Dedifferentiated amniotic fluid mesenchymal stem cell (primary cell): Measurements from ENCODE around the gene TDRD10.

Source experiments
- DNase-seq: peaks from one replicate; pipeline ENCODE4 v3.0.0-alpha.2; 2016; ENCODE audit errors: extremely low spot score

The TDRD10 gene

DNA sequence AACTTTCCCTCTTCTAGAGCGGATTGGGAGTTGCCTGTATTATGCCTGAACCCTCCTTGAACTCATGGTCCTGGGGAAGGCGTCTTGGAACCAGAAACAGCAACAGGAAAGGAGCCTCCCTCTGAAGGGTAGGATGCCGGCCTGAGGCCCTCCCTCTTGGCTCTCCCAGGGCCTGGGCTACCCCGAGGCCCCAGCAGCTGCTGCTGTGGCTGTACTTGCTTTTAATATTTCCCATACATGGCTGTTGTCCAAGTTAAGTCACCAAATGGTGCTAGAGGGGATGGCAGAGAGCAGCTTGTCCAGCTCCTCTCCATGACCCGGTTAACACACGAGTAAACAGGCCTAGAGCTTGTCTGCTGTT lies 76.0 kb downstream of the TDRD10 start:
- DNase-seq = no peak

DNA sequence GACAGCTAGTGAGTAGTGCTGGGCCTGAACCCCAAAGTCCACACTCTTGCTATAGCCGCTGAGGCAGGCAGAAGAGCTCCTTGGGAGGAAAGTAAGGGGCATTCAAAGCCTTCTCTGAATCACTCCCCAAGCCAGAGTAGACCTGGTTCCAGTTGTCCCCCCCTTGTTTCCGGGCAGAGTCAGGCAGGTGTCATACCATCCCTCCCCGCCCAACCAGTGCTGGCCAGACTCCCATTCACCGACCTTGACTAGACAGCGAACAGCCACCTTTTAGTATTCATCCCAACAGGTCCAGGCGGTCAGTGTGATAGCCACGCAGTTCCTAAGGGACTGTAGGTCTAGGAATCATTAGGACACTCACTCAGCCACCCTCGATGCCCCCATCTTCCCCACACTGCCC lies 77.4 kb downstream of the TDRD10 start:
- no peak for DNase-seq

DNA sequence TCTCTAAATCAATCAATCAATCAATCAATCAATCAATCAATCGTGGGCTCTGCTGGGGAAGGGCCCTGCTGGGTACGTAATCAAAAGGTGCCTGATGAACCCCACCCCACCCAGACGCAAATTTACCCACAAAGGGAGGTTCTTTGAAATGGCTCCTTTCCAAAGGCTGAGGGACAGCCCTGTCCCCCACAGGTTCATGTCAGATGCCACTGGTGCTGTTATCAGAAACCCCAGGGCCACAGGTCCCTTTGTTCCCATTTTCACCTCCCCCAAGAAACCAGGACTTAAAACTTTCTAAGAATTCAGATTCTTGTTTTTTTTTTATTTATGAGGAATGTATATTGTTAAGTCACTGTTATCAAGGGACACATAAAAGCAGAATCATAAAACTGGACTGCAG lies 79.7 kb downstream of the TDRD10 start:
- DNase-seq = no peak

DNA sequence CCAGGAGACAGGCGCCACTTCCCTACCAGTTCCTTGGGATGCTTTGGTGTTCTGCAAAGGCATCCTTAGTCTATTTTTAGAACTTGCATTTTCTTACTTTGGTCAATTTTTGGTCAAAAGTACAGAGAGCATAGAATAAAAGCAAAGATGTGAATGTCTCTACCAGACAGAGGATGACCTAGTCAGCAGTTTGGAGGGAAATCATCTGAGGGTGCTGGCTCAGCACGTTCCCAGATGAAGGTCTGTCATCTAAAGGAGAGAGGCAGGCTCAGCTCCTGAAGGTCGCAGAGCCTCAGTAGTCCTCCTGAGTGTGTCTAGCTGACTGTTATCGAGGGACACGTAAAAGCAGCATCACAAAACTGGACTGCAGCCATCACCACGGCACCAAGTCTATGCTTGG lies 80.9 kb downstream of the TDRD10 start:
- DNase-seq = no peak

DNA sequence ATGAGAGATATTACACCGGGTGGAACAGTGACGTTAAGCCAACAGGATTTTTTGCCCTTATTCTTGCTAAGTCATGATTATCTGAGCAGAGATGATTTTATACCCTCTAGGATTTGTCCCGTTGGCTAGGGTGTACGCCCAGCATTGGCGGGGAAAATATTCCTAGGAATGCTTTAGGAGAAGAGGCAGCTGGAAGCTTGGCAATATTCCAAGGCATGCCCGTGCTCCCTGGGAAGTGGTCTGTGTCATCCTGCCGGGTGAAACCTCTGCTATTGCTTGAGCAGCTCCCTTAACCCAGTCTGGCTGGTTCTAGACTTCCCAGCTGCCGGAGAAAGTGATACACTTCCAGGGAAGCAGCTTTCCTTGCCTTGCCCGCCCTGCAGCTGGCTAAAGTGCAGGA lies 81.8 kb downstream of the TDRD10 start:
- no peak for DNase-seq

DNA sequence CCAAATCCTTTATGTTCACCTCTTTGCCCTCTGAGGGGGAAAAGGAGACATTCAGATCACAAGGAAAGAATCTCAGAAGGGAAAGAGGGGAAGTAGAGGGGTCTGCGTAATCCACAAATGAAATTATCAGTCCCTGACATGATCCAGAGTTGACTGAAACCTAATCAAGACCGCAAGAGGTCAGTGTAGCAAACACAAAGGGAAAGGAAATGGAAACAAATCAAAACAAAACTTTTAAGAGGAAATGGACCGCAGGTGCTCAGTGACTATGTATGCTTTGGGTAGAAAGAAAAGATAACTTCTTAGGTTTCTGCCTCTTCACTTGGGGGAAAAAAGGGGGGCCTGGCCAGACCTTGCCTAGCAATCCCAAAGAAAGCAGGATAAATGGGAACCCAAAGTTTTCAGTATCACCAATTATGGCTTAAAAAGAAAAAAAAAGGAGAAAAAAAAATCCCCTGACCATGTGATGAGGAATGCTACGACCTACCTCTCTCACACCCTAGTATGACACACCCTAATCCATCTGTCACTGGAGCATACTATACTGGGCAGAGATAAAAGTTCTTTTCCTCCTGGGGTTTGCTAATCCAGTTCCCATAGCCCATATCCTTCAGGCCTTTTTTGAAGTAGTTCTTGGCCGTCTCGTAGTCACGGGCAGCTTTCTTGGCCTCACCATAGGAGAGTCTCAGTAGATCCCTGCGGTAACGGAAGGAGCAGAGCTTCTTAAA lies 82.4 kb downstream of the TDRD10 start:
- DNase-seq = no peak

DNA sequence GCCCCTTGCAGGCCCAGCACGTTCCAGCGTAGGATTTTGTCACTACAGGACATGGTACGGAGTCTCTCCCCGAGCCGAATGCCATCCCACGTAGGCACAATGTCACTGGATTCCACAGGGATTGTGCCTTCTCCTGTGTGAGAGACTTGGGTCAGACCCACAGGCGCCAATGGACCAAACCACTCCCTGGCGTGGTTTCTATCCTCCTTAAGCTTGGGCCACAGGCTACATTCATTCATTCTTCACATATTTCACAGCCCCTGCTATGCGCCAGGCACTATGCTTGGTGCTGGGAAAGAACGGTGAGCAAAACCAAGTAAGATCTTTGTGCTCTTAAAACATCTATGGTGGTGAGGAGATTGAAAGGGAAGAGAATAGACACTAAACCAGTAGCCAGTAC lies 84.2 kb downstream of the TDRD10 start:
- DNase-seq = no peak

DNA sequence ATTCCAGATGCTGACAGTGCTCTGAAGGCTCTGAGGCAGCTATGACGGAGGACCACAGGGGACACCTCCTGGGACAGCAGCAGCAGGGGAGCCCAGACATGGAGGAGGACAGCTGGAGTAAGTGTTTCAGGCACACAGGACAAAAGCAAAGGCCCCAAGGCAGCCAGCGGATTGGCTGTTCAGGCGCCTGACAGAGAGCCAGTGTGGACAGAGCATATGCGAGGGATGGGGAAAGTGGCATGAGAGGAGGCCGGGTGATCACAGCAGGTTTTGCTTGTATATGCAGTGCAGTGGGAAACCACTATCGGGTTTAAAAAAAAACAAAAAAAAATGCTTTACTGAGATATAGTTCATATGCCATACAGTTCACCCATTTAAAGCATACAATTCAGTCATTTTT lies 84.6 kb downstream of the TDRD10 start:
- DNase-seq = no peak

DNA sequence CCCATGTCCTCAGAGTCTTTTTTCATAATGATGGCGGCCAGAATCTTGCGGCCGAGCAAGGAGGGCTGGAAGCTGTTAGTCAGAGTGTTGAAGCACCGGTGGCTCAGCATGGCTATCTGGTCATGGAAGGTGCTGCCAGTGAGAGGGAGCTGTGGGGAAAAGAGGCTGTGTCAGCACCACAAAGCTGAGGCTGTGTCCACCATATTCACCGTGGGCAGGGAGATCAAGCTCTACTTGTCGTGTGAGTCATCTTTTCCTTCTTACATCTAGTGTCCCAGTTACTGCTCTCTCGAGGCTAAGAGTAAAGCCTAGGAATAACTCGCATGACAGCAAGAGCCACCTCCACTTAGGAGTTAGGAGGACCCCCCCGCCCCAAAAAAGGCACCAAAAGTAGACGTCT lies 87.8 kb downstream of the TDRD10 start:
- DNase-seq = no peak

DNA sequence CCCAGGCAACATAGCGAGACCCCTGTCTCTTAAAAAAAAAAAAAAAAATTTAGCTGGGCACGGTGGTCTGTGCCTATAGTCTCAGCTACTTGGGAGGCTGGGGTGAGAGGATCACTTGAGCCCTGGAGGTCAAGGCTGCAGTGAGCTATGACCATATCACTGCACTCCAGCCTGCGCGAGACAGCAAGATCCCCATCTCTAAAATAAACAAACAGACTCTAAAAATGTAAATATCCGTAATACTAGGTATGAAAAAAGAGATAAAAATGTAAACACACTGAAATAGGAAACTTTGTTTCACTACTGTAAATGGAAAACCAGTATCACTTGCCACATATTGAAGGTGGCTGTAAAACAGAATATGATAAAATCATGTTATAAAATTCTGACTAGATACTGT lies 88.7 kb downstream of the TDRD10 start:
- DNase-seq = no peak

DNA sequence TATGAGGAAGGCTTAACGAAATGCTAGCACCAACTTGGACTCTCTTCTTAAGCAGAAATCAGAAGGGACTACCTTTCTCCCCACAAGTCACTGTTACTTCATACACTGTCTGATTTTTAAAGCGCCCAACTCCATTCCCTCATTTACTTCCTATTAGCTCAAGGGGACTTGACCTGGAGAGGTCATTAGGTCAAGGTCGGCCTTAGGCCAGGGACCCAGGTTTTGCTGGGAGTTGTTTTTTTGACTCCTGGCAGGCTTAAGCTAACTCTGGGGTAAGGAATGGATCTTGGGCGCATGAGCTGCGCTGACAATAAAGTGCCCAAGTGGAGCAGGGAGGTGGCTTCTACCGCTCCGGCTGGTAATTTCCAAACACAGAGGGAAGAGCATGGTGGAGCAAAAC lies 89.2 kb downstream of the TDRD10 start:
- DNase-seq = no peak

DNA sequence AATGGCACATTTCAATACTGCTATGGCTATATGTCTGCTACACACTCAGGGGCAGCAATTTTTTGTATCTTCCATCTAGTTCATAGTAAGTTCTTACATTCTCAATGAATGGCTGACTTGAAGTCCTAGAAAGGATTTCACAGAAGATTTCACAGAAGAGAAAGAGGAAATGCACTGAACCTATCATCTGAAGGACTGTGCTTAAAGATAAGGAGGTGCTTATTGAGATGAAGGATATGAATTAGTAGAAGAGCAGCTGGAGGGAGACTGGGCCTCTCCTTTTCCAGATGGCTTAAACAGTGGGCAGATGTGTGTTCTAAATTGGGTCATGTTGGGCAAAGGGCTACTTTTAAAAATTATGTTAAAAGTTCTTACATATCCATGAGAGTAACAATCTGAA lies 91.4 kb downstream of the TDRD10 start:
- no peak for DNase-seq

DNA sequence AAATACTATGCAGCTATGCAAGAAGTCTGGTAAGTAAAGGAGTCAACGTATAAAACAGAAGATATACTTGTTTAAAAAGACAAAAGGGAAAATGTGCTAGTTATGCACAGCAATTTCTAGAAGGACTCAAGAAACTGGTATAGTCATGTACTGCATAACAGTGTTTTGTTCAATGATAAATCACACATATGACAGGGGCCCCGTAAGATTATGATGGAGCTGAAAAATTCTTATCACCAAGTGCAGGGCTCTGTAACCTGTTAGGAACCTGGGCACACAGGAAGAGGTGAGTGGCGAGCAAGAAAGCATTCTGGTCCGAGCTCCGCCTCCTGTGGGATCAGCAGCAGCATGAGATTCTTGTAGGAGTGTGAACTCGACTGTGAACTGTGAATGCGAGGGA lies 92.8 kb downstream of the TDRD10 start:
- no peak for DNase-seq

DNA sequence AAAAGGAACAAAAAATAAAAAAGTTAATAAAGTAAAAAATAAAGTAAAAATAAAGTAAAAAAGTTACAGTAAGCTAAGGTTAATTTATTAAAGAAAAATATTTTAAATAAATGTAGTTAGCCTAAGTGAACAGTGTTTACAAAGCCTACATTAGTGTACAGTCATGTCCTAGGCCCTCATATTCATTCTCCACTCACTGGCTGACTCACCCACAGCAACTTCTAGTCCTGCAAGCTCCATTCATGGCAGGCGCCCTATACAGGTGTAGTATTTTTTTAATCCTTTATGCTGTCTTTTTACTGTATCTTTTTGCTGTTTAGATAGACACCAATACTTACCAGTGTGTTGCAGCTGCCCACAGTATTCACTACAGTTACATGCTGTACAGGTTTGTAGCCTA lies 93.6 kb downstream of the TDRD10 start:
- no peak for DNase-seq
